Measurements from ENCODE around the gene PTPN3.
"Not testable (repeated sequence)": the region's sequence is repeated elsewhere in the genome, so short reads cannot be mapped to it uniquely, and the experiment has no call there.

The PTPN3 gene

DNA sequence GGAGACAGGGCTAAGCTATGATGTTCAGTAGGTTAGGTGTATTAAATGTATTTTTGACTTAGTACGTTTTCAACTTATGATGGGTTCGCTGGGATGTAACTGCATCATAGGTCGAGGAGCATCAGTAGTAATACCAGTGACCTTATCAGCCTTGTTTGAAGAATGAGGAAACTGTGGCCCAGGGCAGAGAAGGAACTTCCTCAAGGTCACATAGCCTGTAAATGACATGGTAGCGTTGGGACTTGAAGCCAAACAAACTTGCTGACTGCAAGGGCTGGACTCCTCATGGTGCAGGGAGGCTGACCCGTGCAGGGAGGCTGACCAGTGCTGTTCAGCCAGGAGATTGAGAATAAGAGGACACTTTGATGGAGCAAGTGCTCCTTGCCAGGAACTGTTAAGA, 21.3 kb upstream of the PTPN3 start:
- Histone ChIP-seq H3K27me3 (replicated peaks; ENCODE audit: control insufficient read depth, insufficient read depth, low read length) (peaks cover 35% of the 10 kb centered on the region), H3K4me1 (ENCODE audit: control insufficient read depth, insufficient read depth, low read length) (no peaks in the 10 kb centered on the region), H3K4me3 (ENCODE audit: low read length) (no peak overlapping the region), H3K9ac (ENCODE audit: low read length) (no peak overlapping the region), H3K36me3 (ENCODE audit: control insufficient read depth, insufficient read depth, low read length, severe bottlenecking) (no peaks in the 10 kb centered on the region), H3K9me3 (ENCODE audit: control insufficient read depth, low read length) (no peaks in the 10 kb centered on the region)
- DNase-seq (ENCODE audit: low read depth): no peak

GRCh38 chr9:109518621-109519335, 20.7 kb upstream of the PTPN3 start:
- DNase-seq (ENCODE audit: low read depth): peak; percentile 28
- no peaks in the 10 kb centered on the region for H3K4me1 ChIP-seq (ENCODE audit: control insufficient read depth, insufficient read depth, low read length)
- H3K4me3 ChIP-seq (ENCODE audit: low read length): no peak overlapping the region
- no peaks in the 10 kb centered on the region for H3K9me3 ChIP-seq (ENCODE audit: control insufficient read depth, low read length)
- peaks cover 35% of the 10 kb centered on the region for H3K27me3 ChIP-seq (replicated peaks; ENCODE audit: control insufficient read depth, insufficient read depth, low read length)
- H3K36me3 ChIP-seq (ENCODE audit: control insufficient read depth, insufficient read depth, low read length, severe bottlenecking): no peaks in the 10 kb centered on the region
- H3K9ac ChIP-seq (ENCODE audit: low read length): no peak overlapping the region

- Histone ChIP-seq H3K27me3 (replicated peaks; ENCODE audit: control insufficient read depth, insufficient read depth, low read length) (peaks cover 28% of the 10 kb centered on the region), H3K4me1 (ENCODE audit: control insufficient read depth, insufficient read depth, low read length) (peaks cover 4% of the 10 kb centered on the region), H3K36me3 (ENCODE audit: control insufficient read depth, insufficient read depth, low read length, severe bottlenecking) (no peaks in the 10 kb centered on the region), H3K4me3 (ENCODE audit: low read length) (no peak overlapping the region), H3K9me3 (ENCODE audit: control insufficient read depth, low read length) (no peaks in the 10 kb centered on the region), H3K9ac (ENCODE audit: low read length) (no peak overlapping the region)
- no peak for DNase-seq (ENCODE audit: low read depth)
Measured at GRCh38 chr9:109517901-109518377, 19.8 kb upstream of the PTPN3 start.

- H3K4me3 ChIP-seq (ENCODE audit: low read length): no peak overlapping the region
- H3K4me1 ChIP-seq (ENCODE audit: control insufficient read depth, insufficient read depth, low read length): peaks cover 4% of the 10 kb centered on the region
- no peak overlapping the region for H3K9ac ChIP-seq (ENCODE audit: low read length)
- no peak for DNase-seq (ENCODE audit: low read depth)
- no peaks in the 10 kb centered on the region for H3K36me3 ChIP-seq (ENCODE audit: control insufficient read depth, insufficient read depth, low read length, severe bottlenecking)
- peaks cover 23% of the 10 kb centered on the region for H3K27me3 ChIP-seq (replicated peaks; ENCODE audit: control insufficient read depth, insufficient read depth, low read length)
- H3K9me3 ChIP-seq (ENCODE audit: control insufficient read depth, low read length): no peaks in the 10 kb centered on the region
Measured at GRCh38 chr9:109513871-109514270, 15.8 kb upstream of the PTPN3 start.

DNA sequence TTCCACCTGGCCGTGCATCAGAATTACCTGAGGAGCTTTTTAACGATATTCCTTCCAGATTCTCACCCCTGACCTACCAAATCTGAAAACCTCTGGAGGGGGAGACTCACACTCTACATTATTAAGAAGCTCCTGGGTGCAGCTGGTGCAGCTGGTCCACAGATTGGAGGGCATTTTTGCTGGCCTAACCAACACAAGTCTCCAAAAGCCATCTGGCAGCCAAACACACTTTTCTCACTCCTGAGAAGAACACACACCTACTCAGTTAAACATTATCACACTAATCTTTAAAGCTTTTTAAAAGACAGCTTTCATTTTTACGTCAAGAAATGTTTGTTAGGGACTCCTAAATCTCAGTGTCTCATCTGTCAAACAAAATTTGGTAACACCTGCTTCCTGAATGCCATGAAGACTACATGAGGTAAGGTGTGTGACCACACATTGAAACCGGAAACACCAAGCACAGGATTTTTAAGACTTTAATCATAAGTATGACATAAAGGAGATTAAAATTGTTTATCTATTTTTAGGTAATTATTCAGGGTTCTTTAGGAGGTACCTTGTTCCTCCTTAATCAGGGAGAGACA, 14.2 kb upstream of the PTPN3 start:
- H3K9ac ChIP-seq (ENCODE audit: low read length): no peak overlapping the region
- no peaks in the 10 kb centered on the region for H3K36me3 ChIP-seq (ENCODE audit: control insufficient read depth, insufficient read depth, low read length, severe bottlenecking)
- H3K9me3 ChIP-seq (ENCODE audit: control insufficient read depth, low read length): no peaks in the 10 kb centered on the region
- no peak for DNase-seq (ENCODE audit: low read depth)
- H3K4me1 ChIP-seq (ENCODE audit: control insufficient read depth, insufficient read depth, low read length): peaks cover 4% of the 10 kb centered on the region
- H3K4me3 ChIP-seq (ENCODE audit: low read length): no peak overlapping the region
- H3K27me3 ChIP-seq (replicated peaks; ENCODE audit: control insufficient read depth, insufficient read depth, low read length): peaks cover 14% of the 10 kb centered on the region

GRCh38 chr9:109510506-109510905, 12.4 kb upstream of the PTPN3 start:
- DNase-seq (ENCODE audit: low read depth): no peak
- H3K4me3 ChIP-seq (ENCODE audit: low read length): no peak overlapping the region
- no peaks in the 10 kb centered on the region for H3K36me3 ChIP-seq (ENCODE audit: control insufficient read depth, insufficient read depth, low read length, severe bottlenecking)
- H3K27me3 ChIP-seq (replicated peaks; ENCODE audit: control insufficient read depth, insufficient read depth, low read length): peaks cover 3% of the 10 kb centered on the region
- no peaks in the 10 kb centered on the region for H3K9me3 ChIP-seq (ENCODE audit: control insufficient read depth, low read length)
- H3K4me1 ChIP-seq (ENCODE audit: control insufficient read depth, insufficient read depth, low read length): peaks cover 4% of the 10 kb centered on the region
- H3K9ac ChIP-seq (ENCODE audit: low read length): no peak overlapping the region

DNA sequence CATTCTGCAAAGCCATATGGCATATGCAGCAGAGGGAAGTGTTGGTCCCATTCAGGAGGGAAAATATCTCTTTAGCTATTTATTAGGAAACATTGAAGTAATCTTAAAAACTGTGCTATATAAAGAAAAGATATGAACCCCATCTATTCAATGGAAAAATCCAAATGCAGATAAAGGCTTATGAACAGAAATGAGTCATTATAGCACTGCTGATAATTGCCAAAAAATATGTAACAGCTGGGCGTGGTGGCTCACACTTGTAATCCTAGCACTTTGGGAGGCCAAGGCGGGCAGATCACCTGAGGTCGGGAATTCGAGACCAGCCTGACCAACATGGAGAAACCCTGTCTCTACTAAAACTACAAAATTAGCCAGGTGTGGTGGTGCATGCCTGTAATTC, 11.9 kb upstream of the PTPN3 start:
- not testable (repeated sequence) for DNase-seq (ENCODE audit: low read depth); H3K27me3 ChIP-seq (replicated peaks; ENCODE audit: control insufficient read depth, insufficient read depth, low read length); H3K36me3 ChIP-seq (ENCODE audit: control insufficient read depth, insufficient read depth, low read length, severe bottlenecking); H3K9ac ChIP-seq (ENCODE audit: low read length); H3K4me3 ChIP-seq (ENCODE audit: low read length); H3K4me1 ChIP-seq (ENCODE audit: control insufficient read depth, insufficient read depth, low read length); H3K9me3 ChIP-seq (ENCODE audit: control insufficient read depth, low read length)

DNA sequence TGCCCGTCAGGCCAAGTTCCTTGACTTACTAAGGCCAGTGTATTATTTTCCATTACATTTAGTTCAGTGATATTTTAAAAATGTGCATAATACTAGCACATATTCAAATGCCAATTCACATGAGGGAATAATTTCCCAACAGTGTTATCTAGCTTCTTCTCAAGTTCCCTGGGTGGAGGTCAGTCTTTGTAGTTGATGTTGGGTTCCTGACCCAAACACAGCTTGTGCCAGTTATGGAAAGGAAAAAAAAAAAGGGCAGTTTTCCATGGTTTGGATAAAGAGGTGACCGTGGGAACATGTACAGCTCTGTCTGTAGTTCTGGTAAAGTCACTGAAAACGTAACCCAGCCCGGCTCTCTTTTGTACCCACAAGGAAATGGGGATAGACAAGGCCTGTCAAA, 11.5 kb upstream of the PTPN3 start:
- H3K4me3 ChIP-seq (ENCODE audit: low read length): no peak overlapping the region
- no peaks in the 10 kb centered on the region for H3K9me3 ChIP-seq (ENCODE audit: control insufficient read depth, low read length)
- no peak for DNase-seq (ENCODE audit: low read depth)
- H3K9ac ChIP-seq (ENCODE audit: low read length): no peak overlapping the region
- H3K27me3 ChIP-seq (replicated peaks; ENCODE audit: control insufficient read depth, insufficient read depth, low read length): no peaks in the 10 kb centered on the region
- H3K36me3 ChIP-seq (ENCODE audit: control insufficient read depth, insufficient read depth, low read length, severe bottlenecking): no peaks in the 10 kb centered on the region
- peaks cover 4% of the 10 kb centered on the region for H3K4me1 ChIP-seq (ENCODE audit: control insufficient read depth, insufficient read depth, low read length)

DNA sequence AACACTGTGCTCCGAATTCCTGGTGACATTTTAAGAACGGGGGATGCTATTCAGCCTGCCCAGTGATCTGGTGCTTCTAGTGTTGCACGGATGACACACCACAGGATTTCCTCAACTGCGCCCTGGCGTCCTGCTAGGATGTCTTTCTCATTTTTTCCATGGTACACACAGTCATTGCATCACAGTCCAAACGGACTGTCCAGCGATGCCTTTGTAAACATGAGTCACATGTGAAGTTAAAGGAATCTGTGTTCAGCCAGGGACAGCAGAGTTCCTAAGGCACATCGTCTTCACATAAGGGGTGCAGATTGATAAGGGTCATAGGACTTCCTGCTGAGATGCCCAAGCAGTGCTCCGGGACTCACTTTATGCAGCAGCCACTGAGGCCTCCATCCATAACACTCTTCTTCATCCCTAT, 9.3 kb upstream of the PTPN3 start:
- peak; percentile 96 for DNase-seq (ENCODE audit: low read depth)
- H3K27me3 ChIP-seq (replicated peaks; ENCODE audit: control insufficient read depth, insufficient read depth, low read length): peaks cover 6% of the 10 kb centered on the region
- H3K9ac ChIP-seq (ENCODE audit: low read length): no peak overlapping the region
- no peak overlapping the region for H3K4me3 ChIP-seq (ENCODE audit: low read length)
- H3K4me1 ChIP-seq (ENCODE audit: control insufficient read depth, insufficient read depth, low read length): no peaks in the 10 kb centered on the region
- no peaks in the 10 kb centered on the region for H3K9me3 ChIP-seq (ENCODE audit: control insufficient read depth, low read length)
- H3K36me3 ChIP-seq (ENCODE audit: control insufficient read depth, insufficient read depth, low read length, severe bottlenecking): no peaks in the 10 kb centered on the region

DNA sequence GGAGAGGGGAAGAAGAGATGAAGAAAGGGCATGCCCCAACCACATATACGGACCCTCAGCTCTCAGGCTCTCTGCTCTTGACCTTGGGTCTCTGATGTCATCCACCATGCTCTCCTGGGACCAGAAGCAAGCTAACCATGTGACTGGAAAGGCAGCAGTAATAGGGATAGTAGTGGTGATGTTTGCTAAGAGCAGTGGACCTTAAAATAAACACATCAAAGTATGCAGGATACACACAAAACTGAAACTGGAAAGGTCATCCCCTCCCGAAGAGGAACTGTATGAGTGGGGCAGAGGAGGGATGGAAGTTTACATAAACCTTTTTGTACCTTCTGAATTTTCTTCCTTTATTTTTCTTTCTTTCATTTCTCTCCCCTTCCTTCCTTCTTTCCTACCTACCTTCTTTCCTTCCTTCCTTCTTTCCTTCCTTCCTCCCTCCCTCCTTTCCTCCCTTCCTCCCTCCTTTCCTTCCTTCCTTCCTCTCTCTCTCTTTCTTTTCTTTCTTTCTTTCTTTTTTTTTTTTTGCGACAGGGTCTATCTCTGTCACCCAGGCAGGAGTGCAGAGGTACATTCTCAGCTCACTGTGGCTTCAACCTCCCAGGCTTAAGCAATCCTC, 8.1 kb upstream of the PTPN3 start:
- DNase-seq (ENCODE audit: low read depth): peak; percentile 23
- no peak overlapping the region for H3K9ac ChIP-seq (ENCODE audit: low read length)
- H3K36me3 ChIP-seq (ENCODE audit: control insufficient read depth, insufficient read depth, low read length, severe bottlenecking): no peaks in the 10 kb centered on the region
- H3K4me3 ChIP-seq (ENCODE audit: low read length): no peak overlapping the region
- peaks cover 18% of the 10 kb centered on the region for H3K27me3 ChIP-seq (replicated peaks; ENCODE audit: control insufficient read depth, insufficient read depth, low read length)
- no peaks in the 10 kb centered on the region for H3K4me1 ChIP-seq (ENCODE audit: control insufficient read depth, insufficient read depth, low read length)
- no peaks in the 10 kb centered on the region for H3K9me3 ChIP-seq (ENCODE audit: control insufficient read depth, low read length)

DNA sequence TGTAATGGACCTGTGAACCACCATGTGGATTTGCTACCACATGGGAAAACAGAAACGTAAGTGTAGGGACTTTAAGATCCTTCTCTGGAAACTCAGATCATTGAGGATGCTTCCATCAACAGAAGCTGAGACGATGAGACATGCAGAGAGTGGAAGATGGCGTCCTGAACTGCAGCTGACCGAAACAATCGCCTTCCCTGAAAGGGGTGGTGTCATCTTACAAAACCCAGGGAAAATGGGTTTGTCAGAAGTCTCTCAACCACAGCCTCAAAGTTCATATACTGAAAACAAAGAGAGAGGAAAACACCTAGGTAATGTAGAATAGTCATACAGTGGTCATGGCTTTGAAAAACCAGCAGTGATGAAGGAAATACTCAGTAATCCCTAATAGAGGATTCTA, 6.6 kb upstream of the PTPN3 start:
- no peak for DNase-seq (ENCODE audit: low read depth)
- Histone ChIP-seq H3K9ac (ENCODE audit: low read length) (no peak overlapping the region), H3K4me3 (ENCODE audit: low read length) (no peak overlapping the region), H3K9me3 (ENCODE audit: control insufficient read depth, low read length) (no peaks in the 10 kb centered on the region), H3K27me3 (replicated peaks; ENCODE audit: control insufficient read depth, insufficient read depth, low read length) (peaks cover 22% of the 10 kb centered on the region), H3K4me1 (ENCODE audit: control insufficient read depth, insufficient read depth, low read length) (peaks cover 3% of the 10 kb centered on the region), H3K36me3 (ENCODE audit: control insufficient read depth, insufficient read depth, low read length, severe bottlenecking) (no peaks in the 10 kb centered on the region)

Data from adipocyte (in vitro differentiated cells).